HepG2 (cell line): ENCODE measurements around the gene TMEM266. TPM values are rescaled to one million over a fixed set of nuclear protein-coding genes. Genes with fewer than 3 reads are reported as not detected.
A peak's percentile ranks its signal among the peaks of the same experiment; 100 is the strongest.

ENCODE experiments used
- ATAC-seq: fragments of 200-7000 bp; cut with Tn5 transposase; 3 replicates; pipeline ENCODE4 v1.9.1; 2020; ENCODE audit warnings: mild to moderate bottlenecking, moderate library complexity
- BruUV-seq: library from RNA; stranded (reverse); fragments of 400-500 nt; replicated peaks from 2 replicates; lab custom pipeline; 2021; lab: Mats Ljungman, UMichigan
- CTCF ChIA-PET: fragments of 300-600 bp; formaldehyde crosslinking; extraction: SDS; loops from one replicate; lab custom pipeline; 2021; ENCODE audit warnings: low total read pairs, inconsistent platforms, low intra/inter-chr PET ratio; lab: Yijun Ruan, JAX
- POLR2A ChIA-PET: fragments of 350-600 bp; sonication (Branson Sonifier 250); formaldehyde crosslinking; loops from one replicate; lab custom pipeline; 2020; ENCODE audit warnings: antibody characterized with exemption, inconsistent platforms; lab: Yijun Ruan, JAX
- DNase-seq: peaks from one replicate; pipeline ENCODE4 v3.0.0-alpha.2; 2015; ENCODE audit warnings: low spot score
- FAIRE-seq: peaks from 3 replicates; lab custom pipeline; 2011; peaks lifted over from hg19 to GRCh38; lab: Jason Lieb, UNC
- H2AFZ ChIP-seq: one replicate; pipeline ENCODE4 v1.6.1; 2011; ENCODE audit warnings: low read length, inconsistent platforms
- H3K27ac ChIP-seq: fragments of 300-600 bp; 3 replicates; pipeline ENCODE4 v1.8.0; 2011; ENCODE audit warnings: mixed run types, mild to moderate bottlenecking, mixed read lengths, low read length, inconsistent platforms; ENCODE audit not compliant: insufficient read depth; ENCODE audit errors: extremely low read length
- H3K27me3 ChIP-seq, 2 experiments: fragments of 200-600 bp in 1 of 2; 2 replicates in 1 of 2; 3 replicates in 1 of 2; pipeline versions ENCODE4 v1.6.0 to v1.8.0; 2011; ENCODE audit warnings: low read length in 2 of 2, mild to moderate bottlenecking in 2 of 2, moderate library complexity in 2 of 2, inconsistent platforms in 1 of 2; ENCODE audit not compliant: insufficient read depth in 2 of 2, control insufficient read depth in 1 of 2
- H3K36me3 ChIP-seq, 2 experiments: fragments of 200-600 bp in 1 of 2; replicated peaks in 1 of 2; 2 replicates in 1 of 2; 3 replicates in 1 of 2; pipeline versions ENCODE4 v1.5.1 to v1.8.0; 2011; ENCODE audit warnings: low read length in 2 of 2, inconsistent platforms in 1 of 2; ENCODE audit not compliant: insufficient read depth in 2 of 2, control insufficient read depth in 1 of 2
- H3K4me1 ChIP-seq: 2 replicates; pipeline ENCODE4 v1.5.1; 2012; ENCODE audit warnings: low read length, inconsistent platforms; ENCODE audit not compliant: insufficient read depth
- H3K4me2 ChIP-seq: 2 replicates; pipeline ENCODE4 v1.6.0; 2011; ENCODE audit warnings: low read depth, low read length, inconsistent platforms
- H3K4me3 ChIP-seq, 3 experiments: fragments of 200-600 bp in 1 of 3; sonication (generic), shearing (Covaris generic) in 1 of 3; replicated peaks in 1 of 3; 2 replicates each; pipeline ENCODE4 v1.5.1; 2011 to 2016; ENCODE audit warnings: low read length in 3 of 3, inconsistent platforms in 2 of 3, low read depth in 2 of 3, mild to moderate bottlenecking in 2 of 3, control low read depth in 1 of 3, mixed read lengths in 1 of 3; ENCODE audit not compliant: insufficient read depth in 1 of 3
- H3K79me2 ChIP-seq: one replicate; pipeline ENCODE4 v1.6.1; 2011; ENCODE audit warnings: low read length, inconsistent platforms; ENCODE audit not compliant: insufficient read depth
- H3K9ac ChIP-seq: 2 replicates; pipeline ENCODE4 v1.6.0; 2011; ENCODE audit warnings: mild to moderate bottlenecking, low read depth, low read length, inconsistent platforms; ENCODE audit not compliant: insufficient read depth
- H3K9me3 ChIP-seq: 2 replicates; pipeline ENCODE4 v1.5.1; 2012; ENCODE audit warnings: mild to moderate bottlenecking, low read length
- H4K20me1 ChIP-seq: 2 replicates; pipeline ENCODE4 v1.6.0; 2011; ENCODE audit warnings: inconsistent platforms, mild to moderate bottlenecking, low read length, moderate library complexity; ENCODE audit not compliant: insufficient read depth
- ATAD3A ChIP-seq: sonication (generic); formaldehyde crosslinking; IDR thresholded peaks from 2 replicates; pipeline ENCODE4 v1.4.0; 2020; ENCODE audit warnings: missing genetic modification reagents
- HBP1 ChIP-seq: IDR thresholded peaks from 2 replicates; pipeline ENCODE4 v1.6.1; 2016; ENCODE audit warnings: low read depth, control low read depth
- HNRNPLL ChIP-seq: fragments of 200-400 bp; formaldehyde crosslinking; IDR thresholded peaks from 2 replicates; pipeline ENCODE4 v1.6.1; 2017; ENCODE audit warnings: mild to moderate bottlenecking, low read depth, low read length; ENCODE audit not compliant: poor library complexity, severe bottlenecking
- KAT2B ChIP-seq: fragments of 150-350 bp; IDR thresholded peaks from 2 replicates; pipeline ENCODE4 v1.6.1; 2014; ENCODE audit warnings: low read depth, low read length, borderline replicate concordance
- RBM39 ChIP-seq: fragments of 200-400 bp; formaldehyde crosslinking; IDR thresholded peaks from one replicate; pipeline ENCODE4 v1.6.1; 2018; ENCODE audit warnings: antibody characterized with exemption, mild to moderate bottlenecking, low read depth, low read length; ENCODE audit not compliant: poor library complexity, severe bottlenecking
- REXO4 ChIP-seq: sonication (generic); formaldehyde crosslinking; IDR thresholded peaks from 2 replicates; pipeline ENCODE4 v1.8.0; 2022; ENCODE audit warnings: missing genetic modification reagents, mild to moderate bottlenecking, borderline replicate concordance
- ZFP82 ChIP-seq: sonication (generic); formaldehyde crosslinking; IDR thresholded peaks from 2 replicates; pipeline ENCODE4 v1.5.1; 2020; ENCODE audit warnings: mild to moderate bottlenecking, missing genetic modification reagents, borderline replicate concordance
- ZNF251 ChIP-seq: sonication (generic); formaldehyde crosslinking; IDR thresholded peaks from 2 replicates; pipeline ENCODE4 v1.9.0; 2021; ENCODE audit warnings: mild to moderate bottlenecking, missing genetic modification reagents
- ZNF329 ChIP-seq: sonication (generic); formaldehyde crosslinking; IDR thresholded peaks from 2 replicates; pipeline ENCODE4 v1.9.0; 2021; ENCODE audit warnings: low read depth, mild to moderate bottlenecking, missing genetic modification reagents
- ZNF552 ChIP-seq: sonication (generic); formaldehyde crosslinking; IDR thresholded peaks from 2 replicates; pipeline ENCODE4 v1.9.0; 2022; ENCODE audit warnings: missing genetic modification reagents, mild to moderate bottlenecking, borderline replicate concordance
- ZNF580 ChIP-seq: IDR thresholded peaks from 2 replicates; pipeline ENCODE4 v1.6.1; 2016; ENCODE audit warnings: low read depth, borderline replicate concordance
- ZNF629 ChIP-seq: sonication (generic); formaldehyde crosslinking; conservative IDR thresholded peaks from 2 replicates; pipeline ENCODE4 v1.5.0; 2020; ENCODE audit warnings: missing genetic modification reagents
- WGBS: methylation state at CpG from one replicate; pipeline ENCODE4 v1.1.6; 2017; ENCODE audit warnings: low lambda C conversion rate; 5-methylcytosine and 5-hydroxymethylcytosine counted together
- in situ Hi-C: cut with HindIII; loops from 2 replicates; pipeline ENCODE4 v1.10.0; 2017; ENCODE audit warnings: low pct_unique_long_range_greater_than_20kb; ENCODE audit not compliant: extremely low pct_ligation_motif_present
- intact Hi-C: fragments of 100-400 bp; cut with micrococcal nuclease; formaldehyde crosslinking; loops from one replicate; pipeline ENCODE4 v1.10.0; 2022; ENCODE audit not compliant: unreplicated experiment
- polyA plus RNA-seq, 8 experiments: library from polyadenylated mRNA; depleted of rRNA in 3 of 8; stranded (reverse) in 7 of 8; unstranded in 1 of 8; fragments of >200 nt; fragmentation: Illumina TruSeq in 4 of 8; extraction: Trizol in 4 of 8; gene quantifications; 2 replicates each; pipeline versions ENCODE4 v1.2.1 to v1.2.3, GENCODE V29; 2011 to 2016; ENCODE audit warnings: low read depth in 4 of 8, missing spikeins in 1 of 8, mixed read lengths in 1 of 8; ENCODE audit not compliant: insufficient read depth in 1 of 8
- total RNA-seq, 5 experiments: library from RNA; depleted of rRNA; stranded (reverse); fragments of >200 nt; fragmentation: Illumina TruSeq; extraction: Trizol; gene quantifications; 2 replicates each; pipeline ENCODE4 v1.2.3, GENCODE V29; 2016; ENCODE audit warnings: low read depth in 1 of 5

Gene TMEM266
- total and polyA plus RNA-seq, 2 of the 13 experiments (the other 11 are each of a cell fraction or from before 2014, with no cell fraction given) = 0.04 TPM; not detected in 1

DNA sequence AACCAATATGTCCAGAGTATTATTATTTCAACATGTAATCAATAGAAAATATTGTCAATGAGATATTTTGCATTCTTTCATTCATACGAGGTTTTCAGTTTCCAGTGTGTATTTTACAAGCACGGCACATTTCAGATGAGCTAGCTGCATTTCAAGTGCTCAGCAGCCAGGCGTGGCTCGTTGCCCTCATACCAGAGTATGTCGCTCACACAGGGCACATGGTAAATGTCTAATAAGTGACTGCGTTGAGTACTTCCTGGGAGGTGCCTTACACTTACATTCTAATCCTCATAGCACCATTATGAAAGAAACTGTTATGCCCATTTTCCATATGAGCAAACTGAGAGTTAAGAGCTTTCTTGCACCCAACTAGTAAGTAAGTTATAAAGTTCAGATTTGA, 47.4 kb downstream of the TMEM266 start:
- H4K20me1 ChIP-seq = no peaks in the 10 kb centered on the region
- in situ Hi-C loops = no loop called here

DNA sequence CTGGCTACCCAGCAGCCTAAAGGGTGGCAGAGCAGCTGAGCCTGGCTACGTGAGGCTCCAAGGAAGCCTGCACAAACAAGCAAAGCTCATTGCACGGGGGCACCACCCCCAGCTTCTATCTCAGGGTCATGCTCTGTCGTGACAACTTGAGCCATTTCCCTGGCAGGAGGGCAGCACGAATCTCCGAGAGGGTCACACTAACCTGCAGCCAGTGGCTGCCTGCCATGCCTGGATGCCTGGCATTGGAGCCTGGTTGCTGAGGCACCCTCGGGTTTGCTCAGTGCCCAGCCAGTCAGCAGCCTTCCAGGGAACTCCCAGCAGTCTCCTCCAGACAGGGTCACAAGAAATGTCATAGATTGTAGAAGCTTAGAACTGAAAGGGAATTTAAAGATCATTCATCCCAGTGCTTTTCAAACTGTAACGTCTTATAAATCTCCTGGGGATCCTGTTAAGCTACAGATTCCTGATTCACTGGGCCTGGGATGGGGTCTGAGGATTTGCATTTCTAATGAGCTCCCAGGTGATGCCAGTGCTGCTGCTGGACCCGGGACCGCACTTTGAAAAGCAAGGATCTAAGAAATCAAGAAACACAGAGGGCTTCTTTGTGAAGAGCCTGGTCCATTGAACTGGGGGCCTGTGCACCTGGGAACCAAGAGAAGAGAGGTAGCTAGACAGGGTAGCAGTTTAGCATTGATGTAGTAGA, 48.4 kb downstream of the TMEM266 start:
- in situ Hi-C loops = no loop called here
- intact Hi-C loops = no loop called here
- no TSS peak for BruUV-seq
- Histone ChIP-seq H3K4me2 (no peak overlapping the region), H4K20me1 (no peaks in the 10 kb centered on the region), H3K79me2 (no peaks in the 10 kb centered on the region), H3K27ac (no peak overlapping the region), H3K9me3 (no peaks in the 10 kb centered on the region), H3K27me3 (no peaks in the 10 kb centered on the region; a peak in 1 of 5 replicates), H3K36me3 (no peaks in the 10 kb centered on the region), H3K4me1 (no peaks in the 10 kb centered on the region), H2AFZ (no peak overlapping the region), H3K9ac (no peak overlapping the region), H3K4me3 (no peak overlapping the region)
- TF ChIP-seq HBP1 = no peak
- no peak for TF ChIP-seq ZFP82 (CRISPR knock-in tag)
- TF ChIP-seq ZNF251 (CRISPR knock-in tag) = no peak
- TF ChIP-seq REXO4 = no peak
- TF ChIP-seq ATAD3A (CRISPR knock-in tag) = no peak
- no peak for TF ChIP-seq HNRNPLL
- TF ChIP-seq ZNF552 (CRISPR knock-in tag) = no peak
- no peak for TF ChIP-seq ZNF580 (CRISPR knock-in tag)
- no peak for TF ChIP-seq ZNF329 (CRISPR knock-in tag)
- no peak for TF ChIP-seq KAT2B
- ChIA-PET CTCF (no interaction called here), POLR2A (no interaction called here)
- ATAC-seq (no peak), FAIRE-seq (no peak), DNase-seq (no peak)
- WGBS = 22% methylated on average over 6 of the region's 9 CpGs

More for the DNA sequence above, 47.4 kb downstream of the TMEM266 start:
- no TSS peak for BruUV-seq
- 47% methylated on average over 6 of the region's 6 CpGs for WGBS
- H3K27me3 ChIP-seq = no peaks in the 10 kb centered on the region
- peak; percentile 46; the same call in 1 of the 2 replicates for TF ChIP-seq ZNF629 (CRISPR knock-in tag)
- no peak for TF ChIP-seq RBM39
- H3K4me2 ChIP-seq = no peak overlapping the region
- ChIA-PET POLR2A (no interaction called here), CTCF (no interaction called here)
- no peak overlapping the region for H3K27ac ChIP-seq
- no peaks in the 10 kb centered on the region for H3K79me2 ChIP-seq
- H3K4me3 ChIP-seq = no peak overlapping the region
- H3K36me3 ChIP-seq = no peaks in the 10 kb centered on the region
- no peak for ATAC-seq
- no peak overlapping the region for H2AFZ ChIP-seq
- no peak overlapping the region for H3K9ac ChIP-seq
- intact Hi-C loops = no loop called here
- no peaks in the 10 kb centered on the region for H3K4me1 ChIP-seq
- H3K9me3 ChIP-seq = no peaks in the 10 kb centered on the region
- FAIRE-seq = no peak
- DNase-seq = no peak
